Spleen (tissue), 11 donors: Measurements from ENCODE around the gene DDAH2. TPM values are rescaled to one million over a fixed set of nuclear protein-coding genes. Genes with fewer than 3 reads are reported as not detected.

Experiments
- DNase-seq: peaks from one replicate; pipeline ENCODE4 v3.0.0-alpha.2; 2020
- H3K27ac ChIP-seq, 8 donors: fragments of 200-600 bp; sonication (generic) in 7 of 8; 1 replicate in 4 of 8; 2 replicates in 4 of 8; pipeline versions ENCODE4 v1.5.0 to v1.8.0; 2016 to 2021; ENCODE audit warnings: inconsistent platforms in 4 of 8, mild to moderate bottlenecking in 4 of 8, moderate library complexity in 1 of 8
- H3K27me3 ChIP-seq, 7 donors: fragments of 200-600 bp; sonication (generic) in 6 of 7; replicated peaks in 1 of 7; 1 replicate in 4 of 7; 2 replicates in 3 of 7; pipeline versions ENCODE4 v1.5.0 to v1.8.0; 2016 to 2021; ENCODE audit warnings: inconsistent platforms in 3 of 7, mild to moderate bottlenecking in 1 of 7
- H3K36me3 ChIP-seq, 6 donors: fragments of 200-600 bp; sonication (generic) in 5 of 6; 1 replicate in 4 of 6; 2 replicates in 2 of 6; pipeline versions ENCODE4 v1.5.0 to v1.8.0; 2016 to 2021; ENCODE audit warnings: inconsistent platforms in 2 of 6
- H3K4me1 ChIP-seq, 6 donors: fragments of 200-600 bp; sonication (generic) in 5 of 6; 1 replicate in 3 of 6; 2 replicates in 3 of 6; pipeline versions ENCODE4 v1.5.0 to v1.8.0; 2016 to 2021; ENCODE audit warnings: inconsistent platforms in 3 of 6
- H3K4me3 ChIP-seq, 8 donors: fragments of 200-600 bp; sonication (generic) in 7 of 8; 1 replicate in 4 of 8; 2 replicates in 4 of 8; pipeline versions ENCODE4 v1.5.0 to v1.8.0; 2016 to 2021; ENCODE audit warnings: inconsistent platforms in 4 of 8, mild to moderate bottlenecking in 4 of 8, moderate library complexity in 2 of 8
- H3K9me3 ChIP-seq, 8 donors: fragments of 200-600 bp; sonication (generic) in 7 of 8; 1 replicate in 4 of 8; 2 replicates in 4 of 8; pipeline versions ENCODE4 v1.5.0 to v1.8.0; 2016 to 2021; ENCODE audit warnings: inconsistent platforms in 4 of 8
- CTCF ChIP-seq, 11 experiments: fragments of 200-600 bp in 7 of 11; fragments of 450-650 bp in 4 of 11; sonication (generic) in 4 of 11; IDR thresholded peaks in 8 of 11; conservative IDR thresholded peaks in 3 of 11; 1 replicate in 7 of 11; 2 replicates in 4 of 11; pipeline versions ENCODE4 v1.4.0 to v1.8.0; 2016 to 2021; ENCODE audit warnings: antibody characterized with exemption in 11 of 11, inconsistent platforms in 4 of 11, mild to moderate bottlenecking in 1 of 11
- POLR2A ChIP-seq, 3 donors: fragments of 450-650 bp; IDR thresholded peaks; one replicate each; pipeline ENCODE4 v1.5.1; 2017; ENCODE audit warnings: antibody characterized with exemption in 3 of 3, mild to moderate bottlenecking in 1 of 3
- POLR2AphosphoS5 ChIP-seq, 3 donors: sonication (generic); formaldehyde crosslinking; IDR thresholded peaks; one replicate each; pipeline ENCODE4 v1.5.1; 2017; ENCODE audit warnings: antibody characterized with exemption in 3 of 3
- WGBS, 5 donors: extraction: QIAGEN DNeasy Blood & Tissue Kit in 3 of 5; methylation state at CpG; one replicate each; pipeline versions ENCODE4 v1.1.5 to v1.1.7; 2013 to 2018; 5-methylcytosine and 5-hydroxymethylcytosine counted together
- intact Hi-C: fragments of 100-400 bp; cut with DNase I; formaldehyde crosslinking; loops from one replicate; pipeline ENCODE4 v1.15.0; 2023; ENCODE audit warnings: low total_unique reads
- polyA plus RNA-seq, 3 donors: library from polyadenylated mRNA; stranded (reverse); fragments of 200-250 nt; gene quantifications; one replicate each; pipeline ENCODE4 v1.2.1, GENCODE V29; 2013
- total RNA-seq, 7 donors: library from RNA; depleted of rRNA in 3 of 7; stranded (reverse); fragments of >200 nt in 3 of 7; fragmentation: NEBNext Ultra II Directional in 4 of 7; extraction: Animal tissue kit (Norgen Biotek cat#: 25700) in 4 of 7; gene quantifications; one replicate each; pipeline versions ENCODE4 v1.1.0 to v1.2.1, GENCODE V29; 2016 to 2021
- donor health status: healthy with polysubstance abuse.
- donor health status: DM: no; HTN: no; CAD: no; lungs with moderate emphysema.
- donor health status: DM: no; HTN: no; CAD: no.
- donor health status: Bipolar disorder and iron deficiency.
- donor health status: healthy.
- donor health status: DM: no; HTN: no; CAD: no.
- donor health status: DM: yes; HTN: yes; CAD: no.

The DDAH2 gene
- total and polyA plus RNA-seq, 10 donors: 63.0 to 116 (median 76.7) TPM

GRCh38 chr6:31723245-31723979, 5.7 kb downstream of the DDAH2 start, which contains the start of gene MPIG6B:
TSS of gene MPIG6B (plus strand) at chr6:31723373. CDS start at chr6:31723384, 11 bp downstream.
- intact Hi-C loops: no loop called here
- no peaks in the 10 kb centered on the region for H3K27me3 ChIP-seq

GRCh38 chr6:31722173-31722572, 6.9 kb downstream of the DDAH2 start:
- H3K27ac ChIP-seq: no peak overlapping the region
- no peak overlapping the region for H3K4me3 ChIP-seq
- peaks cover 0 to 25% (median 1%) of the 10 kb centered on the region in 6 donors for H3K36me3 ChIP-seq
- DNase-seq: peak; percentile 37
- H3K9me3 ChIP-seq: no peaks in the 10 kb centered on the region
- TF ChIP-seq POLR2AphosphoS5 (IDR thresholded peaks at IDR 0.05): no peak
- TF ChIP-seq CTCF (IDR thresholded peaks at IDR 0.05 in 8 of 11, conservative IDR thresholded peaks at IDR 0.05 in 3 of 11): no peak
- TF ChIP-seq POLR2A (IDR thresholded peaks at IDR 0.05): no peak
- 91 to 100% (median 92%) methylated on average over 3 of the region's 3 CpGs for WGBS, 5 donors
- no peaks in the 10 kb centered on the region for H3K27me3 ChIP-seq
- intact Hi-C loops: no loop called here
- peaks cover 5 to 32% (median 21%) of the 10 kb centered on the region in 6 donors for H3K4me1 ChIP-seq

More at GRCh38 chr6:31723245-31723979, 5.7 kb downstream of the DDAH2 start, which contains the start of gene MPIG6B:
- peak; percentile 83 for DNase-seq
- Histone ChIP-seq H3K4me1 (peaks cover 12 to 45% (median 33%) of the 10 kb centered on the region in 6 donors), H3K4me3 (peak within 1 kb of the TSS in 1 of 8 donors; percentile 6), H3K27ac (peak within 1 kb of the TSS in 1 of 8 donors; percentile 24), H3K36me3 (peaks cover 0 to 32% (median 1%) of the 10 kb centered on the region in 6 donors), H3K9me3 (no peaks in the 10 kb centered on the region)
- 58 to 71% (median 63%) methylated on average over 41 to 46 of the region's 46 CpGs for WGBS, 5 donors
- TF ChIP-seq CTCF (IDR thresholded peaks at IDR 0.05 in 8 of 11, conservative IDR thresholded peaks at IDR 0.05 in 3 of 11) (no peak), POLR2AphosphoS5 (IDR thresholded peaks at IDR 0.05) (peak in 1 of 3 donors; percentile 55)

- peak; percentile 61 for DNase-seq
- 77 to 94% (median 85%) methylated on average over 3 to 4 of the region's 4 CpGs for WGBS, 5 donors
- intact Hi-C loops: no loop called here
- Histone ChIP-seq H3K27ac (no peak within 1 kb of the TSS), H3K4me3 (no peak within 1 kb of the TSS), H3K27me3 (no peaks in the 10 kb centered on the region), H3K36me3 (peaks cover 0 to 18% (median 0%) of the 10 kb centered on the region in 6 donors), H3K9me3 (no peaks in the 10 kb centered on the region), H3K4me1 (peaks cover 5 to 25% (median 14%) of the 10 kb centered on the region in 6 donors)
- TF ChIP-seq CTCF (IDR thresholded peaks at IDR 0.05 in 8 of 11, conservative IDR thresholded peaks at IDR 0.05 in 3 of 11): no peak
- TF ChIP-seq POLR2A (IDR thresholded peaks at IDR 0.05): no peak
- TF ChIP-seq POLR2AphosphoS5 (IDR thresholded peaks at IDR 0.05): no peak
These were observed 7.6 kb downstream of the DDAH2 start, which contains the start of gene LY6G6C for GRCh38 chr6:31721351-31722020. TSS of gene LY6G6C (minus strand) at chr6:31721746. CDS start at chr6:31721679, 67 bp downstream.
